ENCODE data around the gene GTF3C4.

GTF3C4 gene

GRCh38 chr9:132723809-132724208 lies 53.5 kb downstream of the GTF3C4 start:
- TF ChIP-seq, protein P1, sequence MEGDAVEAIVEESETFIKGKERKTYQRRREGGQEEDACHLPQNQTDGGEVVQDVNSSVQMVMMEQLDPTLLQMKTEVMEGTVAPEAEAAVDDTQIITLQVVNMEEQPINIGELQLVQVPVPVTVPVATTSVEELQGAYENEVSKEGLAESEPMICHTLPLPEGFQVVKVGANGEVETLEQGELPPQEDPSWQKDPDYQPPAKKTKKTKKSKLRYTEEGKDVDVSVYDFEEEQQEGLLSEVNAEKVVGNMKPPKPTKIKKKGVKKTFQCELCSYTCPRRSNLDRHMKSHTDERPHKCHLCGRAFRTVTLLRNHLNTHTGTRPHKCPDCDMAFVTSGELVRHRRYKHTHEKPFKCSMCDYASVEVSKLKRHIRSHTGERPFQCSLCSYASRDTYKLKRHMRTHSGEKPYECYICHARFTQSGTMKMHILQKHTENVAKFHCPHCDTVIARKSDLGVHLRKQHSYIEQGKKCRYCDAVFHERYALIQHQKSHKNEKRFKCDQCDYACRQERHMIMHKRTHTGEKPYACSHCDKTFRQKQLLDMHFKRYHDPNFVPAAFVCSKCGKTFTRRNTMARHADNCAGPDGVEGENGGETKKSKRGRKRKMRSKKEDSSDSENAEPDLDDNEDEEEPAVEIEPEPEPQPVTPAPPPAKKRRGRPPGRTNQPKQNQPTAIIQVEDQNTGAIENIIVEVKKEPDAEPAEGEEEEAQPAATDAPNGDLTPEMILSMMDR (IDR thresholded peaks at IDR 0.05; ENCODE audit: low read depth, low read length), result no peak
- no peaks in the 10 kb centered on the region for H3K27me3 ChIP-seq (ENCODE audit: insufficient read depth, low read depth, severe bottlenecking)
- no peaks in the 10 kb centered on the region for H3K36me3 ChIP-seq
- no peaks in the 10 kb centered on the region for H3K9me3 ChIP-seq (ENCODE audit: severe bottlenecking)
- no peak for DNase-seq
- no peak overlapping the region for H3K4me3 ChIP-seq (ENCODE audit: low read depth, low read length)
- H3K27ac ChIP-seq, result no peak overlapping the region

- DNase-seq, result no peak
- H3K4me3 ChIP-seq (ENCODE audit: low read depth, low read length), result no peak overlapping the region
- TF ChIP-seq, protein P1 (IDR thresholded peaks at IDR 0.05; ENCODE audit: low read depth, low read length), result no peak
- no peak overlapping the region for H3K27ac ChIP-seq
- H3K27me3 ChIP-seq (ENCODE audit: insufficient read depth, low read depth, severe bottlenecking), result no peaks in the 10 kb centered on the region
- no peaks in the 10 kb centered on the region for H3K9me3 ChIP-seq (ENCODE audit: severe bottlenecking)
- no peaks in the 10 kb centered on the region for H3K36me3 ChIP-seq
Observed at GRCh38 chr9:132725306-132725705, 55.0 kb downstream of the GTF3C4 start.

GRCh38 chr9:132726576-132727130 lies 56.4 kb downstream of the GTF3C4 start:
- no peak for DNase-seq
- Histone ChIP-seq H3K9me3 (ENCODE audit: severe bottlenecking) (no peaks in the 10 kb centered on the region), H3K36me3 (no peaks in the 10 kb centered on the region), H3K27ac (no peak overlapping the region), H3K4me3 (ENCODE audit: low read depth, low read length) (no peak overlapping the region), H3K27me3 (ENCODE audit: insufficient read depth, low read depth, severe bottlenecking) (no peaks in the 10 kb centered on the region)
- TF ChIP-seq, protein P1 (IDR thresholded peaks at IDR 0.05; ENCODE audit: low read depth, low read length), result no peak; the same call in 1 of the 2 replicates

DNA sequence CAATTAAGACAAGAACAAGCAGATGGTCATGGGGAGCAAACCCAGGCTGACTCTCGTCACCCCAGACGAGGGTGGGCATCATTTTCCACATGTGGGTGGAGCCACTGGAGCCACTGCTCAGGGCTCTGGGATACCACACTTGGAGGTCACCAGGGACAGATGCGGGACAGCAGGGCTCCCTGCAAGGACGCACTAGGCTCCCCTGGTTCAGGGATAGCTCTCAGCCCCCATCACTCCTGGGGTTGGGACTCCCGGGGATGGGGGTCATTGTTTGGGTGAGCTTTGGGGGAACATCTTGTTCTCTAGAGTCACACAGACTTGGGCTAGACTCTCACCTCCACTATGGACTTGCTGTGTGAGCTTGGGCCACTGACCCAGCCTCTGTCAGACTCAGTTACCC lies 57.8 kb downstream of the GTF3C4 start:
- no peaks in the 10 kb centered on the region for H3K36me3 ChIP-seq
- H3K27me3 ChIP-seq (ENCODE audit: insufficient read depth, low read depth, severe bottlenecking), result no peaks in the 10 kb centered on the region
- no peak overlapping the region for H3K27ac ChIP-seq
- H3K9me3 ChIP-seq (ENCODE audit: severe bottlenecking), result no peaks in the 10 kb centered on the region
- no peak overlapping the region for H3K4me3 ChIP-seq (ENCODE audit: low read depth, low read length)
- DNase-seq, result no peak
- TF ChIP-seq, protein P1 (IDR thresholded peaks at IDR 0.05; ENCODE audit: low read depth, low read length), result no peak

GRCh38 chr9:132728497-132728896 lies 58.2 kb downstream of the GTF3C4 start:
- TF ChIP-seq, protein P1 (IDR thresholded peaks at IDR 0.05; ENCODE audit: low read depth, low read length), result no peak
- Histone ChIP-seq H3K27ac (no peak overlapping the region), H3K27me3 (ENCODE audit: insufficient read depth, low read depth, severe bottlenecking) (no peaks in the 10 kb centered on the region), H3K36me3 (no peaks in the 10 kb centered on the region), H3K4me3 (ENCODE audit: low read depth, low read length) (no peak overlapping the region), H3K9me3 (ENCODE audit: severe bottlenecking) (no peaks in the 10 kb centered on the region)
- no peak for DNase-seq

- Histone ChIP-seq H3K27me3 (ENCODE audit: insufficient read depth, low read depth, severe bottlenecking) (no peaks in the 10 kb centered on the region), H3K27ac (no peak overlapping the region), H3K9me3 (ENCODE audit: severe bottlenecking) (no peaks in the 10 kb centered on the region), H3K4me3 (ENCODE audit: low read depth, low read length) (no peak overlapping the region), H3K36me3 (no peaks in the 10 kb centered on the region)
- TF ChIP-seq, protein P1 (IDR thresholded peaks at IDR 0.05; ENCODE audit: low read depth, low read length), result no peak
- DNase-seq, result no peak
Observed at GRCh38 chr9:132729235-132729890, 59.1 kb downstream of the GTF3C4 start.

Measured in WERI-Rb-1 (cell line).